Kidney (tissue), 2 donors: Measurements from ENCODE around the gene EEPD1. TPM values are rescaled to one million over a fixed set of nuclear protein-coding genes. Genes with fewer than 3 reads are reported as not detected.

Experiments
- polyA plus RNA-seq: library from polyadenylated mRNA; stranded (reverse); fragments of 350-450 nt; fragmentation: Illumina TruSeq; extraction: RNeasy Lipid Tissue Mini Kit (QIAGEN cat#74804); gene quantifications from one replicate; pipeline ENCODE4 v1.2.3, GENCODE V29; 2014; ENCODE audit warnings: low read depth, low replicate concordance; ENCODE audit not compliant: insufficient read depth
- total RNA-seq: library from RNA; stranded (reverse); fragmentation: NEBNext Ultra II Directional; extraction: Animal tissue kit (Norgen Biotek cat#: 25700); gene quantifications from one replicate; pipeline ENCODE4 v1.2.1, GENCODE V29; 2021
- donor health status: DM: yes; HTN: yes; CAD: no.

EEPD1 gene
- total and polyA plus RNA-seq, 2 donors from 2014 or later: 6.3 to 6.4 TPM

Other genes with a start within 250 kb of the EEPD1 start
- gene ANLN, start 236.6 kb downstream of the EEPD1 start, total RNA-seq: 1.2 TPM
- 0.17 TPM for gene ANLN, start 236.6 kb downstream of the EEPD1 start, polyA plus RNA-seq